GM12878 (cell line): ENCODE data around the gene PARP11. TPM values are rescaled to one million over a fixed set of nuclear protein-coding genes. Genes with fewer than 3 reads are reported as not detected.

ENCODE experiments used
- ATAC-seq: fragments of 200-7000 bp; cut with Tn5 transposase; 3 replicates; pipeline ENCODE4 v1.9.1; 2020; ENCODE audit warnings: mild to moderate bottlenecking, moderate library complexity
- BruUV-seq: library from RNA; stranded (reverse); fragments of 400-500 nt; replicated peaks from 2 replicates; lab custom pipeline; 2021; lab: Mats Ljungman, UMichigan
- CTCF ChIA-PET: fragments of 300-600 bp; sonication (Branson Sonifier 250); formaldehyde crosslinking; extraction: SDS; loops from one replicate; lab custom pipeline; 2021; ENCODE audit warnings: inconsistent platforms; lab: Yijun Ruan, JAX
- POLR2A ChIA-PET: fragments of 350-600 bp; formaldehyde crosslinking; extraction: SDS; loops from one replicate; lab custom pipeline; 2021; ENCODE audit warnings: inconsistent platforms; lab: Charles Lee
- RAD21 ChIA-PET: fragments of 300-600 bp; sonication (Branson Sonifier 250); formaldehyde crosslinking; loops from one replicate; lab custom pipeline; 2023; ENCODE audit warnings: antibody characterized with exemption; ENCODE audit not compliant: unreplicated experiment; lab: Charles Lee
- SMC1A ChIA-PET: fragments of 300-600 bp; sonication (Branson Sonifier 250); formaldehyde crosslinking; loops from one replicate; lab custom pipeline; 2023; ENCODE audit not compliant: unreplicated experiment, uncharacterized antibody; lab: Charles Lee
- DNase-seq: peaks from one replicate; pipeline ENCODE4 v3.0.0-alpha.2; 2011; ENCODE audit warnings: low read depth, low spot score
- FAIRE-seq: peaks from 3 replicates; lab custom pipeline; 2011; peaks lifted over from hg19 to GRCh38; lab: Jason Lieb, UNC
- H2AFZ ChIP-seq: 2 replicates; pipeline ENCODE4 v1.6.0; 2011; ENCODE audit warnings: low read depth, low read length, control low read depth; ENCODE audit not compliant: control insufficient read depth
- H3K27ac ChIP-seq: 2 replicates; pipeline ENCODE4 v1.5.1; 2011; ENCODE audit warnings: control low read depth; ENCODE audit not compliant: control insufficient read depth, insufficient read depth
- H3K27me3 ChIP-seq, 2 experiments: replicated peaks in 1 of 2; 2 replicates each; pipeline versions ENCODE4 v1.6.0 to v1.6.1; 2011; ENCODE audit warnings: low read length in 1 of 2; ENCODE audit not compliant: control insufficient read depth in 2 of 2, insufficient read depth in 2 of 2
- H3K36me3 ChIP-seq, 2 experiments: 2 replicates each; pipeline ENCODE4 v1.5.1; 2011; ENCODE audit warnings: low read length in 1 of 2; ENCODE audit not compliant: control insufficient read depth in 2 of 2, insufficient read depth in 2 of 2
- H3K4me1 ChIP-seq: 2 replicates; pipeline ENCODE4 v1.6.1; 2011; ENCODE audit warnings: mild to moderate bottlenecking, low read length, moderate library complexity, mixed read lengths; ENCODE audit not compliant: control insufficient read depth, insufficient read depth
- H3K4me2 ChIP-seq: 2 replicates; pipeline ENCODE4 v1.6.0; 2011; ENCODE audit warnings: control low read depth; ENCODE audit not compliant: control insufficient read depth, insufficient read depth
- H3K4me3 ChIP-seq: fragments of 200-600 bp; sonication (generic); 2 replicates; pipeline ENCODE4 v1.5.1; 2016
- H3K79me2 ChIP-seq: 2 replicates; pipeline ENCODE4 v1.6.0; 2011; ENCODE audit warnings: low read length; ENCODE audit not compliant: control insufficient read depth, insufficient read depth
- H3K9ac ChIP-seq: 2 replicates; pipeline ENCODE4 v1.8.0; 2011; ENCODE audit warnings: low read length, control low read depth, mixed read lengths; ENCODE audit not compliant: control insufficient read depth, insufficient read depth
- H3K9me3 ChIP-seq: replicated peaks from 3 replicates; pipeline ENCODE4 v1.5.1; 2011; ENCODE audit warnings: mild to moderate bottlenecking, low read length; ENCODE audit not compliant: control insufficient read depth, insufficient read depth
- H4K20me1 ChIP-seq: 2 replicates; pipeline ENCODE4 v1.6.0; 2011; ENCODE audit not compliant: control insufficient read depth, insufficient read depth
- ATF2 ChIP-seq: IDR thresholded peaks from 2 replicates; pipeline ENCODE4 v1.6.1; 2012; ENCODE audit warnings: low read length, inconsistent platforms
- BRCA1 ChIP-seq: IDR thresholded peaks from 2 replicates; pipeline ENCODE4 v1.6.1; 2011; ENCODE audit warnings: low read depth, low read length, improper control_type of control experiment
- DPF2 ChIP-seq: fragments of 450-650 bp; IDR thresholded peaks from 2 replicates; pipeline ENCODE4 v1.6.1; 2017; ENCODE audit warnings: mild to moderate bottlenecking
- KDM1A ChIP-seq: fragments of 200-600 bp; sonication (generic); IDR thresholded peaks from 2 replicates; pipeline ENCODE4 v1.6.1; 2016; ENCODE audit warnings: borderline replicate concordance
- MTA2 ChIP-seq: fragments of 450-650 bp; IDR thresholded peaks from 2 replicates; pipeline ENCODE4 v1.6.1; 2016; ENCODE audit warnings: low read depth, mild to moderate bottlenecking, moderate library complexity
- POLR2AphosphoS2 ChIP-seq: IDR thresholded peaks from 2 replicates; pipeline ENCODE4 v1.6.1; 2011; ENCODE audit warnings: low read depth, mild to moderate bottlenecking, low read length, improper control_type of control experiment, moderate library complexity
- SREBF2 ChIP-seq: IDR thresholded peaks from 2 replicates; pipeline ENCODE4 v1.6.1; 2012; ENCODE audit warnings: mild to moderate bottlenecking, low read length
- STAT3 ChIP-seq: IDR thresholded peaks from 2 replicates; pipeline ENCODE4 v1.6.1; 2011; ENCODE audit warnings: low read depth, low read length, improper control_type of control experiment
- ZBTB40 ChIP-seq: fragments of 450-650 bp; IDR thresholded peaks from 2 replicates; pipeline ENCODE4 v1.6.1; 2016; ENCODE audit warnings: mild to moderate bottlenecking, moderate library complexity, borderline replicate concordance
- WGBS: methylation state at CpG from one replicate; pipeline ENCODE4 v1.1.6; 2016; ENCODE audit warnings: low lambda C conversion rate; ENCODE audit not compliant: insufficient replicate concordance, insufficient coverage; ENCODE audit errors: missing lambda C conversion rate; 5-methylcytosine and 5-hydroxymethylcytosine counted together
- in situ Hi-C: fragments of 300-500 bp; cut with MboI; formaldehyde crosslinking; loops from 9 replicates; pipeline ENCODE4 v1.14.3; 2018; ENCODE audit warnings: mixed read lengths
- intact Hi-C: fragments of 100-400 bp; cut with micrococcal nuclease; formaldehyde crosslinking; loops from one replicate; pipeline ENCODE4 v1.14.2; 2022; ENCODE audit not compliant: unreplicated experiment
- polyA plus RNA-seq, 11 experiments: library from polyadenylated mRNA; depleted of rRNA in 4 of 11; unstranded in 6 of 11; stranded (reverse) in 5 of 11; fragments of >200 nt; fragmentation: Nextera tagmentation in 4 of 11; fragmentation: Illumina TruSeq in 1 of 11; extraction: Ambion mirVana in 4 of 11; extraction: Trizol in 1 of 11; gene quantifications; 1 replicate in 1 of 11; 2 replicates in 10 of 11; pipeline versions ENCODE4 v1.2.1 to v1.2.3, GENCODE V29; 2011 to 2016; ENCODE audit warnings: inconsistent platforms in 2 of 11, missing spikeins in 2 of 11, low read depth in 1 of 11
- total RNA-seq, 4 experiments: library from RNA; depleted of rRNA in 3 of 4; stranded (reverse); fragments of >200 nt in 3 of 4; fragmentation: Illumina TruSeq in 1 of 4; extraction: Trizol in 1 of 4; gene quantifications; 2 replicates each; pipeline versions ENCODE4 v1.2.1 to v1.2.3, GENCODE V29; 2013 to 2021
- TF ChIP-seq, protein P1 (sequence below): IDR thresholded peaks from 2 replicates; pipeline ENCODE4 v1.6.1; 2012; ENCODE audit warnings: mild to moderate bottlenecking, low read depth, low read length

PARP11 gene
- total and polyA plus RNA-seq, 10 of the 15 experiments (the other 5 are each of a cell fraction or from before 2014, with no cell fraction given): 3.0 to 14.1 (median 6.3) TPM

- TF ChIP-seq, protein P1, sequence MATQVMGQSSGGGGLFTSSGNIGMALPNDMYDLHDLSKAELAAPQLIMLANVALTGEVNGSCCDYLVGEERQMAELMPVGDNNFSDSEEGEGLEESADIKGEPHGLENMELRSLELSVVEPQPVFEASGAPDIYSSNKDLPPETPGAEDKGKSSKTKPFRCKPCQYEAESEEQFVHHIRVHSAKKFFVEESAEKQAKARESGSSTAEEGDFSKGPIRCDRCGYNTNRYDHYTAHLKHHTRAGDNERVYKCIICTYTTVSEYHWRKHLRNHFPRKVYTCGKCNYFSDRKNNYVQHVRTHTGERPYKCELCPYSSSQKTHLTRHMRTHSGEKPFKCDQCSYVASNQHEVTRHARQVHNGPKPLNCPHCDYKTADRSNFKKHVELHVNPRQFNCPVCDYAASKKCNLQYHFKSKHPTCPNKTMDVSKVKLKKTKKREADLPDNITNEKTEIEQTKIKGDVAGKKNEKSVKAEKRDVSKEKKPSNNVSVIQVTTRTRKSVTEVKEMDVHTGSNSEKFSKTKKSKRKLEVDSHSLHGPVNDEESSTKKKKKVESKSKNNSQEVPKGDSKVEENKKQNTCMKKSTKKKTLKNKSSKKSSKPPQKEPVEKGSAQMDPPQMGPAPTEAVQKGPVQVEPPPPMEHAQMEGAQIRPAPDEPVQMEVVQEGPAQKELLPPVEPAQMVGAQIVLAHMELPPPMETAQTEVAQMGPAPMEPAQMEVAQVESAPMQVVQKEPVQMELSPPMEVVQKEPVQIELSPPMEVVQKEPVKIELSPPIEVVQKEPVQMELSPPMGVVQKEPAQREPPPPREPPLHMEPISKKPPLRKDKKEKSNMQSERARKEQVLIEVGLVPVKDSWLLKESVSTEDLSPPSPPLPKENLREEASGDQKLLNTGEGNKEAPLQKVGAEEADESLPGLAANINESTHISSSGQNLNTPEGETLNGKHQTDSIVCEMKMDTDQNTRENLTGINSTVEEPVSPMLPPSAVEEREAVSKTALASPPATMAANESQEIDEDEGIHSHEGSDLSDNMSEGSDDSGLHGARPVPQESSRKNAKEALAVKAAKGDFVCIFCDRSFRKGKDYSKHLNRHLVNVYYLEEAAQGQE: no peak
- TF ChIP-seq STAT3 (no peak), KDM1A (no peak), DPF2 (no peak)
- TF ChIP-seq, all 136 proteins: peak for 7
Measured at GRCh38 chr12:3885277-3886094, 12.3 kb upstream of the PARP11 start (continued).

- H4K20me1 ChIP-seq: no peaks in the 10 kb centered on the region
- FAIRE-seq (no peak), DNase-seq (no peak), ATAC-seq (no peak)
- no peaks in the 10 kb centered on the region for H3K9me3 ChIP-seq
- no peak overlapping the region for H3K27ac ChIP-seq
- H3K4me3 ChIP-seq: no peak overlapping the region
- no peaks in the 10 kb centered on the region; a peak in 1 of 4 replicates for H3K27me3 ChIP-seq
- 46% methylated on average over 6 of the region's 6 CpGs for WGBS
- no peaks in the 10 kb centered on the region for H3K4me1 ChIP-seq
- ChIA-PET POLR2A (interaction anchor here (0.5 kb wide), 1 partner anchor 25 kb away, joined by 3 read pairs; no protein-coding TSS in a partner anchor), SMC1A (interaction anchor here (0.6 to 5.6 kb wide), 14 partner anchors 10 to 873 kb away, joined by 3 to 36 read pairs (median 6); partner anchors contain the start of gene PARP11), CTCF (interaction anchor here (0.5 to 5.2 kb wide), 43 partner anchors 8 to 974 kb away, joined by 3 to 61 read pairs (median 4); partner anchors contain the start of gene PARP11), RAD21 (interaction anchor here (1.0 to 5.7 kb wide), 8 partner anchors 122 to 973 kb away, joined by 3 to 33 read pairs (median 3); no protein-coding TSS in a partner anchor)
- no peak overlapping the region for H2AFZ ChIP-seq
- no TSS peak for BruUV-seq
- no peak overlapping the region for H3K9ac ChIP-seq
- no peaks in the 10 kb centered on the region for H3K79me2 ChIP-seq
- intact Hi-C loops: loop anchor here (1.0 to 10.0 kb wide), 7 partner anchors 80 to 873 kb away; no protein-coding TSS in a partner anchor
- no peak overlapping the region for H3K4me2 ChIP-seq
- in situ Hi-C loops: loop anchor here (5.0 kb wide), 1 partner anchor 393 kb away; no protein-coding TSS in a partner anchor
- no peaks in the 10 kb centered on the region for H3K36me3 ChIP-seq
- TF ChIP-seq MTA2 (no peak), BRCA1 (no peak), ZBTB40 (no peak), ATF2 (no peak), SREBF2 (no peak), POLR2AphosphoS2 (no peak)
Measured at GRCh38 chr12:3884671-3885070, 11.5 kb upstream of the PARP11 start.
